Right lobe of liver (tissue), 4 donors: ENCODE measurements around the gene CASP5.

Source experiments
- CTCF ChIP-seq, 4 donors: fragments of 200-600 bp in 3 of 4; fragments of 450-650 bp in 1 of 4; IDR thresholded peaks; one replicate each; pipeline versions ENCODE4 v1.5.1 to v1.8.0; 2016 to 2022; ENCODE audit warnings: antibody characterized with exemption in 4 of 4, mild to moderate bottlenecking in 2 of 4
- POLR2A ChIP-seq: fragments of 450-650 bp; IDR thresholded peaks from one replicate; pipeline ENCODE4 v1.6.1; 2017; ENCODE audit warnings: antibody characterized with exemption, mild to moderate bottlenecking
- donor health status: DM: no; HTN: no; CAD: no.
- donor health status: DM: no; HTN: no; CAD: no.
- donor health status: DM: no; HTN: yes; CAD: no.

- no peak for TF ChIP-seq CTCF (IDR thresholded peaks at IDR 0.05)
- TF ChIP-seq POLR2A, result no peak
These were observed at the start of gene CASP5 for GRCh38 chr11:105023003-105023402.
